ENCODE results near the gene NPLOC4. TPM values are rescaled to one million over a fixed set of nuclear protein-coding genes. Genes with fewer than 3 reads are reported as not detected.
"Not testable (repeated sequence)": the region's sequence is repeated elsewhere in the genome, so short reads cannot be mapped to it uniquely, and the experiment has no call there.

NPLOC4 gene
- polyA plus RNA-seq, 5 donors: 42.5 to 62.6 (median 53.3) TPM

DNA sequence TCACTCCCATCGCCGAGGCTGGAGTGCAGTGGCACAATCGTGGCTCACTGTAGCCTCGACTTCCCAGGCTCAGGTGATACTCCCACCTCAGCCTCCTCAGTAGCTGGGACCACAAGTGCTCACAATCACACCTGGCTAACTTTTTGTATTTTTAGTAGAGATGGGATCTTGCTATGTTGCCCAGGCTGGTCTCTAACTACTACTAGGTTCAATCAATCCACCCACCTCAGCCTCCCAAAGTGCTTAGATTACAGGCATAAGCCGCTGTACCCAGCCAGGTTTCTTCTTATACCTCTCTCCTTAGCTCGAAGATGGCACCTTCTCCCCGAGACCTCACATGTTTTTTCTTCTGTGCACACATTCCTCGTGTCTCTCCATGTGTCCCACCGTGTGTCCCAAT, 3.1 kb upstream of the NPLOC4 start:
- no peak for DNase-seq

- no peak for DNase-seq
These were observed 1.8 kb upstream of the NPLOC4 start for GRCh38 chr17:81638683-81639082.

GRCh38 chr17:81635973-81636504, 873 bp downstream of the NPLOC4 start:
- DNase-seq: no peak

DNA sequence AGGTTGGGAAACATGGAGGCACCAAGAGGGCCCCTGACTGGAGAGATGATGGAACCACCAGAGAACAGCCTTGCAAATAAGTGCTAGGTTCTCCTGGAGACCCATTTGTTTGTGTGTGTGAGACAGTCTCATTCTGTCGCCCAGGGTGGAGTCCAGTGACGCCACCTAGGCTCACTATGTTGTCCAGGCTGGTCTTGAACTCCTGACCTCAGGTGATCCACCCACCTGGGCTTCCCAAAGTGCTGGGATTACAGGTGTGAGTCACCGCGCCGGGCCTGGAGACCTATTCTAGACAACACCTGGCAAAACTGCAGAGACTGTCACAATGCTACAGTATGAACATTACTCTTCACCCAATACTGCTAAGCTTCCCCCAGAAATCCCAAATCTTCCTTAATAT, 1.5 kb downstream of the NPLOC4 start:
- no peak for DNase-seq

GRCh38 chr17:81631482-81631881, 5.4 kb downstream of the NPLOC4 start:
- DNase-seq: no peak

DNA sequence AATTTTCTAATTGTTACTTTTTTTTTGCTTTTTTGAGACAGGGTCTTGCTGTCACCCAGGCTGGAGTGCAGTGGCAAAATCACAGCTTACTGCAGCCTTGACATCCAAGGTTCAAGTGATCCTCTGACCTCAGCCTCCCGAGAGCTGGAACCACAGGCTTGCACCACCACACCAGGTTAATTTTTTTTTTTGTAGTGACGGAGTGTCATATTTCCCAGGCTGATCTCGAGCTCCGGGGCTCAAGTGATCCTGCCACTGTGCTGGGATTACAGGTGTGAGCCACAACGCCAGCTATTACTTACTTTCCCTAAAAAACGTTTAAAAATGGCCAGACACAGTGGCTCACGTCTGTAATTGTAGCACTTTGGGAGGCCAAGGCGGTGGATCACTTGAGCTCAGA, 6.6 kb downstream of the NPLOC4 start:
- DNase-seq: no peak

- peak; percentile 73 to 81 for DNase-seq
These were observed 15.3 kb downstream of the NPLOC4 start for GRCh38 chr17:81621494-81622130.

DNA sequence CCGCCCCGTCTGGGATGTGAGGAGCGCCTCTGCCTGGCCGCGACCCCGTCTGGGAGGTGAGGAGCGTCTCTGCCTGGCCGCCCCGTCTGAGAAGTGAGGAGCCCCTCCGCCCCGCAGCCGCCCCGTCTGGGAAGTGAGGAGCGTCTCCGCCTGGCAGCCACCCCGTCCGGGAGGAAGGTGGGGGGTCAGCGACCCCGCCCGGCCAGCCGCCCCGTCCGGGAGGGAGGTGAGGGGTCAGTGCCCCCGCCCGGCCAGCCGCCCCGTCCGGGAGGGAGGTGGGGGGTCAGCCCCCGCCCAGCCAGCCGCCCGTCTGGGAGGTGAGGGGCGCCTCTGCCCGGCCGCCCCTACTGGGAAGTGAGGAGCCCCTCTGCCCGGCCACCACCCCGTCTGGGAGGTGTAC, 18.6 kb downstream of the NPLOC4 start:
- not testable (repeated sequence) for DNase-seq

DNA sequence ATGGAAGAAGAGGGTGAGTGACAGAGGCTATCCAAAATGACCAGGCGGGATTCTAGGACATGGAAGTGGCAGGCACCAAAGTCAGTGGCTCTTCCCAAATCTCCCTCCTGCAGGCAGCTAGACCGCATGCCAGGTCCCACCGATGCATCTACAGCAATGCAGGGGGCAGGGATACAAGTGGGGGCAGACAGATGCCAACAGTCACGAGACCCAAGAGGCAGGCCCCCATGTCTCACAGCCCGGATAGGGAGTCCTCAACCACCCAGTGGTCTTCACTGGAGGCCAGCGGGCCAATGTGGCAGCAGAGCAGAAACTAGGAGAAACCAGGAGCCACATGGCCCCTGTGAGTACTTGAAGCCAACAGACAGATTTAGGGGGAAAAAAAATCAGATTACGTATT, 20.0 kb downstream of the NPLOC4 start:
- no peak for DNase-seq

DNA sequence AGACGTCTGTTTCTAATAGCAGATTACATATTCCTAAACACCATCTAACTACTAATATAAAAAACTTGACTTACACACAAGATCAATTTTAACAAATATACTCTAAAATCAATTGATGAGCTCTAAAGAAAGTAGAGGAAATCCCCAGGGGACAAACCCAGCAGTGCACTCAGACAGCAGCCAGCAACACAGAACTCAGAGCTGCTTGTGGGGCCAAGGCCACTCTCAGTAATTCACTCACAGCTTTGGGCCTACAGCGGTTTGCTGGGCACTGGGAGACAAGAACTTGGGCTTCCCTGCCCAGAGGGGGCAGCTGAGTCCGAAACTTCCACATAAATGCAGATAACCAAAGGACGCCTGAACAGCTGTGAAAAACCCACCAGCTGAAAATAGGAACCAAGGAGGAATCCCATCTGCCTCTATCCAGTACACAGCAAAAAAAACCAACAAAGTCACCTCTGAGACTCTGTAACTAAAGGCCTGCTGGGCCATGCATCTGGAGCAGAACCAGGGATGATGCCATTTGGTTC, 21.4 kb downstream of the NPLOC4 start:
- no peak for DNase-seq

GRCh38 chr17:81612172-81612970, 24.5 kb downstream of the NPLOC4 start:
- DNase-seq: no peak

DNA sequence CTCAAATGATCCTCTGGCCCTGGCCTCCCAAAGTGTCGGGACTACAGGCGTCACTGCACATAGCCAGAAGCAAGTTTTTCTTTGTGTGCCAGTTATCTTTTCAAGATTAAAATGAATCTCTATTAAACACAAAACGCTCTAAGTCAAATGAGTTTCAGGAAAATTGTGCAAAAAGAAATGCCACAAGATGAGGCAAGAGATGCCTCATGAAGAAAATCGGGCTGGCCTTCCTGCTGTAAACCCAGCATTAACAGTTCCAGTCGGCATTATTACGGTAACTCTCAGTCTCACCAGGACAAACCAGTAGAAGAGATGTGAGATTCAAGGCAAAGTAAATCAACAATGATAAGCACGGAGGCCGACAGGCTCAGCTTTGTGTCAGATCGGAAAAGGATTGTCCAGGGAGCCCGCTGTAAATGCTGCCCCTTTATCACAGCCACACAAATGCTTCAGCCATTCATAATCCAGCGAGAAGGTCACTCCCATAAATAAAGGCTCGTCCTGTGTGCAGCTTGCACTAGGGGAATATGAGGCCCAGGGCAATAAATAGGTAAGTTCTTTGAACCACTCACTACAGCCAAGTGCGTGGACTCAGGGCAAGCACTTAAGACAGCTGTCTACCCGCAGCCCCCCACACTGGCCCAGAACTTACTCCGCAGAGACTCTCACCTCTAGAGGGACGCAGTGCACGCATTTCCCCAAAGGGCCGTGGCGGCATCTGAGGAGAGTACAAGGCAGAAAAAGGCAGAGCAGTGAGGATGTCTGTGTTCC, 27.2 kb downstream of the NPLOC4 start:
- DNase-seq: no peak

DNA sequence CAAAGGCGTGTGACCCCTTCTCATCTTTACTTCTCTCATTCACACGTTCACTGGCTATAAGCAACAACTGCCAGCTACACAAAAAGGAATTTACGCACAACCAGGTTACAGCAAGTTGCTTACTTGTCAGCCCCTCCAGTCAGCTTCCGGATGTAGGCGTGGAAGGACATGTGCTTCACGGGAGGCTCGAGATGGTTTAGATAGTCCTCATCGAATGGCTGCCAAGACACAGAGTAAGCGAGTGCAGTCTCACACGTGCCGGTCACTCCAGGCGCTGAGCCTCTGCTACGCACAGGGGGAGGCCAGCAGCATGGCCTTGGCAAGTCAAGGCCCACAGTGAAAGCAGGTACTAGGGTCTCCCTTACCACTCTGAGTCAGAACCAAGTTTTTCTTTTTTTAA, 28.3 kb downstream of the NPLOC4 start:
- DNase-seq: no peak

DNA sequence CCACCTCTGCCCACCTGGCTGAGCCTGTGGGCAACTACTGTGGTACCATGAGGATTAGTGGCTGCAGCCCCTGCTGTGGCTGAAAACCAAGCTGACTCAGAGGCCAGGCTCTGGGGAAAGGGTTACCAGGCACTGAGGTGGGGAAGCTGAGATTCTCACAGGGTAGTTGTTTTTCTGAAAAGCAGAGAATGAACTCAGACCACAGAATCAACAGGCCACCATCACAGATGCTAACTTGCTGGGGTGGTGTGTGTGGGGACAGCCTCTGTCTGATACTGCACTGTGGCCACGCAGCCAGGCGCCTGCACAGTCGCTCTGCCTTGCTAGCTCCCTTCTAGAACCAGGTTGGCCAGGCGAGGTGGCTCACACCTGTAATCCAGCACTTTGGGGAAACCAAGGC, 28.8 kb downstream of the NPLOC4 start:
- DNase-seq: no peak

DNA sequence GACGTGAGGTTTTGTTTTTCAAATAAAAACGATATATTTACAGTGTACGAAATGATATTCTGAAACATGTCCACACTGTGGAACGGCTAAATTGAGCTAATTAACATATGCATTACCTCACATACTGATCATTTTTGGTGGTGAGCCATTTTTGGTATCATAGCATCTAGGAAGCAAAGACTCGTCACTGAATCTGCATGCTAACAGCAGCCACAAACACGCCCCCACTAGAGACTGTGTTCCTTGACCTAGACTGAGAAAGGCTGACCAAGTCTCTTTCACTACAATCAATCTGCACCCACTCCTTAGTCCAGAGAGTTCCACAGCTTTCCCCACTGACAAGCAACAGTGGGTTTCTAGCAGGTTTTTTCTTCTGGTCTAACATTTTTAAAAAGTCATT, 29.5 kb downstream of the NPLOC4 start:
- no peak for DNase-seq

DNA sequence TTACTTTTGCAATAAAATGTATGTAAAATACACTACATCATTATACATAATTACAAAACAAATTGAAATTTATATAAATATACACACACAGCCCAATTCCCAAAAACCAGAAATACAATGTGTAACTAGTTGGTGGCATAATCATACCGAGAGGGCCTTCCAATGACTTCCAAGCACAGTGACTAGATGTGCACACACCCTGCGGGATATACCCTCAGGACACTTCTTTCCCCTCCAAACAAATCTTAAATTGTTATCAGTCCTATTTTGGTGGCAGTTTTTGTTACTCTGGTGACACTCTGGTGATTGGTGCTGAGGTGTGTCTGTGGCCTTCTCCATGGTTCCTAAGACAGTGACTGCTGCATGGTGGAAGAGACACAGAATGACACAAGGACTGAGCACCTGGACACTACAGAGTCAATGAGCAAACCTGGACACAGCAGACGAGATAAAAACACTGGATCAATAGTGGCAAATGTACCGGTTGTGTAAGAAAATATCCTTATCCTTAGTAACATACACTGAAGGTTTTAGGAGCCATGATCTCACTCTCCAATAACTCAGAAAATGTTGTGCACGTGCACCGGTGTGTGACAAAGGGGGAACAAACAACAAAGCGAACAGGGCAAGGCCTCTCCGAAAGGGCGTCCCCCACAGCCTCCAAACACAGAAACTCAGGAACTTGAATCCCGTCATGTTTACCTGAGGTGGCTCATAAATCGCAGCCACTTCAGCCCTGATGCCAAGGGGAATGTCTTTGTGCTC, 32.9 kb downstream of the NPLOC4 start:
- DNase-seq: no peak

DNA sequence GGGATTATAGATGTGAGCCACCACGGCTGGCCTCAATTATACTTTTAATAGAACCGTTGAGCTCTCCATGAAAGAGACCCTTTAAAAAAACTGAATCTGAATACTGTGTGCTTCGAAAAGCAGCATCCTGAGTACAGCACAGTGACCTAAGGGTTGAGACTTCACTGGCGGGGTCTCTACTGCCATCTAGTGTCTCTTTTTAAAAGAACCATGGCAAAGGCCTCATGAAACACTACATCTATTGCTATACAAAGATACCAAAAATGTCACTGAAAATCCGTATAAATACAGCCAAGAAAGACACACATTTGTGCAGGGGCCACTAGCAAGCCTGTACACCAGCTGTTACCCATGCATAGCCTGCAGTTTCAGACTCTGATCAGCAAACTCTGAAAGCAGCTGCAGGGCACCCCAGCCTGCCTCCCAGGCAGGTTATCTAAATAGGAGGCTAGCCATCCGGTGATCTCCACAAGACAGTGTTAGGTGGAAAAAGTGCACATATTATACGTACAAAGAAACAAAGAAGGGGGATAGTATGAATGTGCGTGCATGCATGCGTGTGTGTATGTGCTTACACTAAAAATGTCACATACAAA, 35.3 kb downstream of the NPLOC4 start:
- peak; percentile 45 to 67 for DNase-seq

GRCh38 chr17:81599719-81600486, 37.0 kb downstream of the NPLOC4 start:
- no peak for DNase-seq

DNA sequence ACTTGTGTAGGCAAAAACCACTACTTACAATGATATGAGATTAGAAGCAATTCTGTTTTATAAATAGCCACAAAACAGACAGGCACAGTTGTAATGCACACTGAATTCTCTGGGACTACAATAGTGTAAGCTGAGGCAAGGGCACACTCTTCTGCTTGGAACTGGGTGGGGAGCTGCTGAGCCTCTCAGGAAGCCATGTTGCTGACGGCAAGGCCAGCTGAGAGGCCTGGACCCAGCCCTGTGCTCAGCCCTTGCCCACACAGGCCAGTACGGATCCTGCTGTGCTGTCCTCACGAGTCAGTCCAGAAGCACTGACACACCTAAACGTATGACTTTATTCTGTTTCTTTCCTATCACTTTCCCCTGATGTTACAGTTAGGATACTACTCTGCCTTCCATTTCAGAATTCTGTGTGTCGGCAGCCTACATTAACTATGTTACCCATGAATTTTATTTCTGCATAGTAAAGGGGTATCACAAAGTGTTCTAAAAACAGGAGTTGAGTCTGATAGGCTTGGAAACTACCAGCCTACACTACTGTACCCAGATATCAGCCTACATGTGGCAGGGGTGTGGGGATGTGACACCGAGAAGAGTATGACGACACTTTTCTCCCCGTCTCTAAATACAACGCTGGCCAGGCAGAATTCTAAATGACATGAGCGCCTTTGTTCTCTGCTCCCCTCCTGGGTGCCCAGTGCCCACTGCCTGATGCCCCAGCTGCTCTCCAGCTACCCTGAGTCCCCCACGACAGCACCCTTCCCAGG, 43.6 kb downstream of the NPLOC4 start:
- DNase-seq: no peak

Data from right lung (tissue), 5 donors.